AG04449 (cell line): ENCODE data around the gene AJAP1.

Experiments
- CTCF ChIA-PET: fragments of 350-600 bp; formaldehyde crosslinking; extraction: SDS; loops from one replicate; lab custom pipeline; 2021; ENCODE audit warnings: antibody characterized with exemption; lab: Yijun Ruan, JAX
- POLR2A ChIA-PET: fragments of 400-600, 350-600 bp; formaldehyde crosslinking; extraction: SDS; loops from one replicate; lab custom pipeline; 2020; ENCODE audit warnings: antibody characterized with exemption, inconsistent platforms; lab: Yijun Ruan, JAX
- DNase-seq: peaks from one replicate; pipeline ENCODE4 v3.0.0-alpha.2; 2010; ENCODE audit warnings: low read depth, low spot score
- H3K4me3 ChIP-seq: 2 replicates; pipeline ENCODE4 v1.5.1; 2011; ENCODE audit warnings: low read depth, mild to moderate bottlenecking, control low read depth, low read length
- CTCF ChIP-seq: IDR thresholded peaks from one replicate; pipeline ENCODE4 v1.5.1; 2011; ENCODE audit warnings: mild to moderate bottlenecking, moderate library complexity, low read length, control low read depth, inconsistent platforms; ENCODE audit not compliant: insufficient read depth; ENCODE audit errors: missing control alignments

AJAP1 gene

DNA sequence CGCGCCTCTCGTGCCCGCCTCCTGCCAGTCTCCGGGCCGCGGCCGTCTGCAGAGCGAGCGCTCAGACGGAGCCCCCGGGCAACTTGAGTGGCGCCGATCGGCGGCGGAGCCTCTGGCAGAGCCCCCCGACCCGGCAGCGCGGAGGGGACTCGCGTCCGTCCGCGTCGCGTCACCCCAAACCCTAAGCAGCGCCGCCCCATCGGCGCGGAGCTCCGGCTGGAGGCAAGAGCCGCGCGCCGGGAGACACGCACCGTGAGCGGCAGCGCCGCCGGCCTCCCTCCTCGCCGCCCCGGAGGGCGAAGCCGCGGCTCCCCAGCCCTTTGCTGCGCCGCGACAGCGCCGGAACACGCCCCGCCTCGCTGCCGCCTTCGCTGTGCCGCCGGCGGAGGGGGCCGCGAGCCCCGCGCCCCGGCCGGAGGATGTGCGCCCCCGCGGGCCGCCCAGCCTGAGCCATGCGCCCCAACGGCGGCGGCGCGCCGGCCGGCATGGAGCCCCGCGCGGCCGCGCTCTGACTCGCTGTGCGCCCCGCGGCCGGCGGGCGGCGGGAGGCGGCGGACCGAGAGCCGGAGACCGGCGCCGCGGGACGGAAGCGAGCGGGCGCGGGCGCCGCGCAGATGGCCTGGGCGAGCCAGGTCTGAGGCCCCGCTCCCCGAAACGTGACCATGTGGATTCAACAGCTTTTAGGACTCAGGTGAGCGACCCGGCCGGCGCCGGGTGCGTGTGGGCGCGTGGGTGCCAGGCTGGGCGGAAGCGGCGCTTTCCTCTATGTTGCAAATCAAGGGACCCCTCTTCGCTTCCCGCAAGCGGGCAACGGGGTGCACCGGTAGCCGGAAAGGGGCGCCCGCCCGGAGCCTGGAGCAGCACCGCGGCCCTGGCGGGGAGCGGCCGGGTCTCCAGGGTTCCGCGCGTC, 610 bp downstream of the AJAP1 start:
- peak overlapping the region; percentile 20 for H3K4me3 ChIP-seq

DNA sequence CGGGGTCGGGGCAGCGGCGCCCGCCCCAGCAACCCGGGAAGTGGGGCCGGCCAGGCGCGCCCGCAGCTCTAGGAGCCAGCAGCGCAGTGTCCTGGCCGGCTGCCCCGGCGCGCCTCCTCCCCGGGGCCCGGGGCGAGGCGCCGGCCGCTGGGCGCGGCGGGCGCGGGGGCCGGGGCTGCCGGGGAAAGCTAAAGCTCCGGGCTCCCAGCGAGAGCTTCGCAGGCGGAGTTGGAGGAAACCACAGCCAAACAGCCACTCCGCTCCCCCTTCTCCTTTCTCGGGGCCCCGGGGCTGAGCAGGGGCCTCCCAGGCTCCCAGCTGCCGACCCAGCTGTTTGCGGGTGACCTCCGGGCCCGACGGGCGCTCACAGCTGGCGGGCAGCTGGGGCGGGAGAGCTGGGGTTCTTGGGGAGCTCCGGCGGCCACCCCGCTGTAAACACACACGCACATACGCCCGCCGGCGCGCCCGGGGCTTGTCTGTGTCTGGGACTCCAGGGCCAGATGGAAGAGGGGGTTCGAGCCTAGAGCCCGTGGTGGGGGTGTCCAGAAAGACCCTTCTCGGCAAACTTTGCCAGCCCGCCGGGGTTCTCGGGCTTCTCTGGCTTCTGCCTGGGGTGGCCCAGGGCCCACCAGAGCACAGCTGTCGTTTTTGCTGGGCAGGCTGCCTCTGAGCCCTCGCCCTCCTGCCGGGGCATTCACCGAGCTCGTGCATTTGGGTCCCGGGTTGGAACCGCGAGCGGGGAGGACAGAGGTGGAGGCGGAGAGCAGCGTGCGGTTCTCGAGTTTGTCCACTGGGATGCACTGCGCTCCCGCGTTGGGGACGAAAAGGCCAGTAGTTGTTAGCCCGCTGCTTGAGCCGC, 1.5 kb downstream of the AJAP1 start:
- TF ChIP-seq CTCF, result peak; percentile 49
- POLR2A ChIA-PET, result no interaction called here
- CTCF ChIA-PET, result interaction anchor here (0.8 kb wide), 1 partner anchor 171 kb away, joined by 3 read pairs; no protein-coding TSS in a partner anchor
- DNase-seq, result no peak
- no peak overlapping the region; the same call in 1 of the 2 replicates for H3K4me3 ChIP-seq

More for the DNA sequence above, 610 bp downstream of the AJAP1 start:
- DNase-seq, result no peak
- ChIA-PET CTCF (interaction anchor here (0.8 kb wide), 1 partner anchor 172 kb away, joined by 3 read pairs; no protein-coding TSS in a partner anchor), POLR2A (no interaction called here)
- TF ChIP-seq CTCF, result no peak

- ChIA-PET POLR2A (no interaction called here), CTCF (no interaction called here)
- H3K4me3 ChIP-seq, result no peak overlapping the region
- DNase-seq, result no peak
- TF ChIP-seq CTCF, result no peak
Observed at GRCh38 chr1:4656533-4657140, 2.2 kb downstream of the AJAP1 start.

DNA sequence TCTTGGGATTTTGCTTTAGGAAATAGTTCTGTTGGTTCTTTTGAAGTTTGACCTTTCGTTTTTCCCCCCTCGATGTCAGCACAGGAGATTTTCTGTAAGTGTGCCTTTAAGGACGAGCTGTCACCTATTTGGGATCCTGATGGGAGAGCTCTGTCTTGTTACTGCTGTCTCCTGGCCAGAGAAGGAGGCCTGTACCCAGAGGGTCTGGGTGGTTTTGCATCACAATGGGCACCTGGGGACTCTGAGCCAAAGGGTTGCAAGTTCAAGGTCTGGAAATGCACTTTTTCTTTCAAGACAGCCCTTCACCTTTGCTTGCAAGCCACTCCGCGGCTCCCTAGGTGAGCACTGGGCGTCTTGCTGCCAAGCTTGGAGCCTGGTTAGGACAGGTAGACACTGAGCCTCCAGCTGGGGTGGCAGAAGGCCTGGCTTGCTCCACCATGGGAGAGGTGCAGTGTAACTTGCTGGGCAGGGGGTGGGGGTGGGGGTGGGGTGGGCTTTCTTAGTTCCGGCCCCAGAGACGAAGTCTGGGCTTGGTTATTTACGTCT, 2.9 kb downstream of the AJAP1 start:
- DNase-seq, result no peak
- H3K4me3 ChIP-seq, result no peak overlapping the region
- ChIA-PET CTCF (no interaction called here), POLR2A (no interaction called here)
- TF ChIP-seq CTCF, result no peak

GRCh38 chr1:4657960-4658541, 3.6 kb downstream of the AJAP1 start:
- DNase-seq, result no peak
- CTCF ChIA-PET, result no interaction called here
- no peak overlapping the region for H3K4me3 ChIP-seq
- no peak for TF ChIP-seq CTCF
- POLR2A ChIA-PET, result no interaction called here
